SK-N-DZ (cell line): ENCODE results near the gene SAMD11.
"Not testable (repeated sequence)": the region's sequence is repeated elsewhere in the genome, so short reads cannot be mapped to it uniquely, and the experiment has no call there.

Experiments
- DNase-seq: peaks from one replicate; pipeline ENCODE4 v3.0.0-alpha.2; 2015; ENCODE audit warnings: low spot score

The SAMD11 gene

GRCh38 chr1:943545-944340, 20.0 kb downstream of the SAMD11 start:
- peak; percentile 30 for DNase-seq

- DNase-seq = peak; percentile 94
Measured at GRCh38 chr1:944341-945325, 20.9 kb downstream of the SAMD11 start.

GRCh38 chr1:945688-946556, 22.2 kb downstream of the SAMD11 start:
- DNase-seq = no peak

- DNase-seq = not testable (repeated sequence)
Measured at GRCh38 chr1:946811-947210, 23.1 kb downstream of the SAMD11 start.

- no peak for DNase-seq
Measured at GRCh38 chr1:947958-948357, 24.2 kb downstream of the SAMD11 start.

DNA sequence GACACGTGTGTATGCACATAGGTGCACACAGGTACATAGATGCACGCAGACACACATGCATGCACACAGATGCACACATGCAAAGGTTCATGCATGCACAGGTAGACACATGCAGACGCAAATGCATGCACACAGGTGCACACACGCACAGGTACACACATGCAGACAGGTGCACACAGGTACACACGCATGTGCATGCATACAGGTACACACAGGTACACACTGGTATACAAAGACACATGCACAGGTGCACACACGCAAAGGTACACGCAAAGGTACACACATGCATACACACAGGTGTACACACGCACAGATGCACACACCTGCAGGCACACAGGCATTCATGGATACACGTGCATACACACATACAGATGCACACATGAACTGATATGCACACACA, 26.5 kb downstream of the SAMD11 start:
- DNase-seq = no peak

DNA sequence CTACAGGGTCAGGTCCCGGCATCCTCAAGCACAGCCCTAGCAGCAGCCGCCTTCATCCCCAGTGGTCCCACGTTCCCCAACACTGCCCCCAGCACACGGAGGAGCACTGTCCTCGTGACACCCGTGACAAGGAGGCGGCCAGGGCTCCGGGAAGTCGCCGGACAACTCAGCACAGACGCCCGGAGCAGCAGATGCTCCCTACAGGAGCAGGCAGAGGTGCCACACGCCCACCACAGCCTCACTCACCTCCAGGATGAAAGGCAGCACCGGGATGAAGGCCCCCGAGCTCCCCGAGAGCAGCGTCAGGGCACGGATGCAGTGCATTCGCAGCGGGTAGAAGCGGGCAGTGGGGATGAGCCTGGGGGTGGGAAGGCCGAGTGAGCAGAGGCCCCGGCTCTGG, 27.2 kb downstream of the SAMD11 start:
- DNase-seq = no peak

DNA sequence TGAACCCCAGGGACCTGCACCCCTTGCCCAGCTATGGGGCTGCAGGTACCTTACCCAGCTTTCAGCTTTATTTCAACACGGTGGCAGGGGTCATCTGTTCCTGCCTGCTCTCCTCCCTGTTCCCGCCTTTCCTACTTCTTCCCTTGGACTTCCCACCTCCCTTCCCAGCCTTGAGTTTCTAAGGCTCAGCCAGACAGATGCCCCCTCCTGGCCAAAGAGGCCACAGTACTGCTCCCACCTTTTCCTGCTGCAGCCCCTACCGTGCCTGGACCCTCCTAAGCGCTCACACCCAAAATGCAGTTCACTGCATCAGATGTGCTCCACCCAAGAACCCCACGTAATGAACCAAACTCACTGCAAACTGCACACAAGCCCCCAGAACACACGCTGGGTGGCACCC, 27.6 kb downstream of the SAMD11 start:
- no peak for DNase-seq

GRCh38 chr1:952201-952600, 28.5 kb downstream of the SAMD11 start:
- DNase-seq = no peak

DNA sequence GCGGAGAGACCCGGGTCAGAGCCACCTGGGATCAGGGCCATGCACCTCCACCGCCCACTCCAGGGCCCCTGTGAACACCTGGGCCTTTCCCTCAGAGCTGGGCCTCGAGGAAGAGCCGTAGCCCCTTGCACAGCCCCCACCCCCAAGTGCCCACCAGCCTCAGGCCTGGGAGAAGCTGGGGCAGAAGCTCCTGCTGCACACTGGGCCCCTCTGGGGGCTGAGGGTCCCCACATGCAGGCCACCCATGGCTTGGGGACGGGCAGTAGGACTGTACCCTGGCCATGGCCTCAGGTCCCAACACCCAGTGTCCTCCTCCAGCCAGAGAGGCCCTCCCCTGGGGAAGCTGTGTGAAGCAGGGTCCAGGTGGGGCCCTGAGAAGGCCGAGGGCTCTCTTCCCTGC, 28.9 kb downstream of the SAMD11 start:
- DNase-seq = no peak

DNA sequence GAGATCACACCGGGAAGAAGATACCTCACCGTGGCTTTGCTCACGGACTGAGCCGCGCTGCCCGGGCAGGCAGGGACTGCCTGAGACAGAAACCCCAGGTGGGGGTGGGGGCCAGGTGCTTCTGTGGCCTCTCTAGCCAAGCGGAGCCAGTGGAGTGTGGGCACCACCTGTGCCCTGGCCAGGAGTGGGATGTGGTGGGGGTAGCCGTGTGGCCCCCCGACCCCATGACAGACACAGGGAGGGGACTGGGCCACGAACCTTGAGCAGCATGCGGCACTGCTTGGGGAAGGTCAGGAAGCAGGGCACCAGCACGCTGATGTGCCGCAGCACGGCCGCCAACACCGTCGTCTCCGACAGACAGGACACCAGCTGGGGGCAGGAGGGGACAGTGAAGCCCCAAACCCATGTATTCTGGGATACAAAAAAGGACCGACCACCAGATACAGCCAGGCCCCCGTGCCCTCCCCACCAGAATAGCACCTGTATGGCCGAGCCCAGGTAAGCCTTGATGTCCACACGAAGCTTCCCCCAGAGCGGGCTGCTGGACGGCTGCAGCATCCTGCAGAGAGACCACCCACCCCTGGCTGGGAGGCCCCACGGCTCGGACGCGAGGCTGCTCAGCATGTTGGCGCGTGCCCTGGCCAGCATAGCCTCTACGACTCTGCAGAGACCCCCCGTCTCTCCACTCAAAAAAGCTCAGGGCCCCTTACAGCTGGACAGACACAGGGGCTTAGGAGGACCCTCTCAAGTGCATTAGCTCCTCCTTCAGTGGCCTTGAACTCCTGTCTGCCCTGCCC, 30.0 kb downstream of the SAMD11 start:
- DNase-seq = no peak

DNA sequence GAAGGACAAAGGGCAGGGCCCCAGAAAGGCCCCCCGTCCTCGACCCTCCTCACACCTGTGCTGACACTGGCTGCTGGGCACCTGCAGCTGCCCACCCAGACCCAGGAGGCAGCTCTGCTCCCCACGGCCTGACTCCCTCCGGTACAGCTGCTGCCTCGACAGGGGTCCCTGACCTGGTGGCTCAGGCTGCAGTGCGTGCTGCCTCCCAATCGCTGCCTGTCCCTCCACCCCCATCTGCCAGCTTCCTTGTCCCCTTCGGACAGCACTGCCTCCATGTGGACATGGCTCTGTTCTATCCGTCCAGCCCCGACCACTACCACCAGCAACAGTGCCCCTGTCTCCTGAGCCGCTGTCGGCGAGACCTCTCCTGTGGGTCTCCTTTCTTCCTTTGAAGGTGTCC, 31.2 kb downstream of the SAMD11 start:
- no peak for DNase-seq

- no peak for DNase-seq
Measured at GRCh38 chr1:955474-955873, 31.8 kb downstream of the SAMD11 start.

DNA sequence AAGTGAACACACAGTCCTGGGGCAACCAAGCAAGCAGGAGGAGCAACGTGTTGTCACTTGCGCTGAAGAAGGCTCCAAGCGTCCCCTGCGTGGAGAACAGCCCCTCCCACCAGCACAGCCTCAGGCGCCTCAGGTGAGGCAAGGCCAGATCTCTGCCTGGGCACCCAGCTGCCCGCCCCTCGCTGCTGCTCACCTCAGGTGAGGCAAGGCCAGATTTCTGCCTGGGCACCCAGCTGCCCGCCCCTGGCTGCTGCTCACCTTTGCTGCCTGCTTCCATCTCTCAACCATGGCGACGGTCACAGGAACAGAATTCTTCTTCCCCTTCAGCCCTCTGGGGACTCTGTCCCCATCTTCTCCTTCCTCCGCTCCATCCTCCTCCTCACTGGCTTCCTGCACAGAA, 32.9 kb downstream of the SAMD11 start:
- no peak for DNase-seq

GRCh38 chr1:958823-959730, 35.4 kb downstream of the SAMD11 start, which contains the start of gene NOC2L:
NOC2L (minus strand) TSS chr1:959256; CDS start chr1:959240, 16 bp downstream.
- DNase-seq = peak; percentile 69

GRCh38 chr1:959731-960362, 36.1 kb downstream of the SAMD11 start:
- no peak for DNase-seq

DNA sequence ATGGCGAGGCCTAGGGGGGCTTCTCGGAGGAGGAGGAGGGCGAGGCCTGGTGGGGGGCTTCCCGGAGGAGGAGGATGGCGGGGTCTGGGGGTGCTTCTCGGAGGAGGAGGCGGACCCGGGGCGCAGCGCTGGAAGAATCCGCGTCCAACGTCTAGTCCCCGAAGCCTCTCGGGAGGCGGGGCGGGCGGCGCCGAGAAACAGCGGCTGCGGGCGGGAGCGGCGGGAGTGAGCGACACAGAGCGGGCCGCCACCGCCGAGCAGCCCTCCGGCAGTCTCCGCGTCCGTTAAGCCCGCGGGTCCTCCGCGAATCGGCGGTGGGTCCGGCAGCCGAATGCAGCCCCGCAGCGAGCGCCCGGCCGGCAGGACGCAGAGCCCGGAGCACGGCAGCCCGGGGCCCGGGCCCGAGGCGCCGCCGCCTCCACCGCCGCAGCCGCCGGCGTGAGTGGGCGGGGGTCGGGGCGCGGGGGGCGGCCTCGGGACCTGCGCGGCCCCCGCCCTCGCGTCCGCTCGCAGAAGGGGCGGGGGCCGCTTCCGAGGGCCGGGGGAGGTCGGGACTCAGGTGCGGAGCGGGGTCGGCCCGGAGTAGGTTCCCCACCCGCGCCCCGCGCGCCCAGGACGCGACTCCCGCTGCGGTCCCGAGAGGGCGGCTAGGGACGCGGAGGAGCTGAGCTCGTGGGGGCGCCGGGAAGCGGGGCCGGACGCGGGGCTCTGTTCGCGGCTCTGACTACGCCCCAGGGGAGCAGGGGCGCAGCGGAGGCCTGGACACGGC, 36.8 kb downstream of the SAMD11 start, which contains the start of gene KLHL17:
TSS of gene KLHL17 (plus strand) at position 222 of the 769 bp plus-strand sequence. CDS start at position 332, 110 bp downstream.
- DNase-seq = peak; percentile 64

GRCh38 chr1:961132-961669, 37.5 kb downstream of the SAMD11 start:
- no peak for DNase-seq
